Adrenal gland (tissue), 5 donors: ENCODE measurements around the gene EHBP1L1.

ENCODE experiments used
- POLR2A ChIP-seq, 2 donors: fragments of 450-650 bp; IDR thresholded peaks; one replicate each; pipeline ENCODE4 v1.6.1; 2017; ENCODE audit warnings: antibody characterized with exemption in 2 of 2, mild to moderate bottlenecking in 2 of 2, moderate library complexity in 1 of 2
- TF ChIP-seq, protein P1 (sequence below), 6 experiments: fragments of 450-650 bp in 4 of 6; fragments of 200-600 bp in 2 of 6; sonication (generic) in 1 of 6; IDR thresholded peaks; 1 replicate in 5 of 6; 2 replicates in 1 of 6; pipeline versions ENCODE4 v1.5.1 to v1.8.0; 2016 to 2021; ENCODE audit warnings: antibody characterized with exemption in 6 of 6, mild to moderate bottlenecking in 2 of 6, moderate library complexity in 1 of 6
- donor health status: DM: no; HTN: no; CAD: no.

- TF ChIP-seq POLR2A (IDR thresholded peaks at IDR 0.05) = no peak
- TF ChIP-seq, protein P1, sequence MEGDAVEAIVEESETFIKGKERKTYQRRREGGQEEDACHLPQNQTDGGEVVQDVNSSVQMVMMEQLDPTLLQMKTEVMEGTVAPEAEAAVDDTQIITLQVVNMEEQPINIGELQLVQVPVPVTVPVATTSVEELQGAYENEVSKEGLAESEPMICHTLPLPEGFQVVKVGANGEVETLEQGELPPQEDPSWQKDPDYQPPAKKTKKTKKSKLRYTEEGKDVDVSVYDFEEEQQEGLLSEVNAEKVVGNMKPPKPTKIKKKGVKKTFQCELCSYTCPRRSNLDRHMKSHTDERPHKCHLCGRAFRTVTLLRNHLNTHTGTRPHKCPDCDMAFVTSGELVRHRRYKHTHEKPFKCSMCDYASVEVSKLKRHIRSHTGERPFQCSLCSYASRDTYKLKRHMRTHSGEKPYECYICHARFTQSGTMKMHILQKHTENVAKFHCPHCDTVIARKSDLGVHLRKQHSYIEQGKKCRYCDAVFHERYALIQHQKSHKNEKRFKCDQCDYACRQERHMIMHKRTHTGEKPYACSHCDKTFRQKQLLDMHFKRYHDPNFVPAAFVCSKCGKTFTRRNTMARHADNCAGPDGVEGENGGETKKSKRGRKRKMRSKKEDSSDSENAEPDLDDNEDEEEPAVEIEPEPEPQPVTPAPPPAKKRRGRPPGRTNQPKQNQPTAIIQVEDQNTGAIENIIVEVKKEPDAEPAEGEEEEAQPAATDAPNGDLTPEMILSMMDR (IDR thresholded peaks at IDR 0.05) = no peak
Measured at GRCh38 chr11:65579291-65579690, 3.4 kb downstream of the EHBP1L1 start.
